ENCODE data around the gene NPLOC4. TPM values are rescaled to one million over a fixed set of nuclear protein-coding genes. Genes with fewer than 3 reads are reported as not detected.
"Not testable (repeated sequence)": the region's sequence is repeated elsewhere in the genome, so short reads cannot be mapped to it uniquely, and the experiment has no call there.

NPLOC4 gene
- total RNA-seq, 1 donor from 2014 or later = 128 TPM

- intact Hi-C loops (cut with DNase I) = no loop called here
- Histone ChIP-seq H3K4me3 (no peak overlapping the region), H3K36me3 (peaks cover 70 to 91% of the 10 kb centered on the region in 2 donors), H3K9me3 (no peaks in the 10 kb centered on the region), H3K4me1 (peaks cover 4% of the 10 kb centered on the region in 2 donors), H3K27me3 (no peaks in the 10 kb centered on the region), H3K27ac (no peak overlapping the region)
- no peak for DNase-seq (ENCODE audit: low spot score in 2 of 2)
- no peak for TF ChIP-seq CTCF (IDR thresholded peaks at IDR 0.05)
These were observed 47.3 kb downstream of the NPLOC4 start for GRCh38 chr17:81589612-81590011.

GRCh38 chr17:81586096-81586495 lies 50.8 kb downstream of the NPLOC4 start:
- H3K4me1 ChIP-seq = no peaks in the 10 kb centered on the region
- no peaks in the 10 kb centered on the region for H3K9me3 ChIP-seq
- no peak for TF ChIP-seq CTCF (IDR thresholded peaks at IDR 0.05)
- intact Hi-C loops (cut with DNase I) = no loop called here
- no peaks in the 10 kb centered on the region for H3K27me3 ChIP-seq
- no peak for DNase-seq (ENCODE audit: low spot score in 2 of 2)
- H3K4me3 ChIP-seq = no peak overlapping the region
- no peak overlapping the region for H3K27ac ChIP-seq
- peaks cover 69 to 94% of the 10 kb centered on the region in 2 donors for H3K36me3 ChIP-seq

GRCh38 chr17:81584771-81585170 lies 52.1 kb downstream of the NPLOC4 start:
- H3K27ac ChIP-seq; H3K4me1 ChIP-seq; DNase-seq (ENCODE audit: low spot score in 2 of 2); H3K27me3 ChIP-seq; intact Hi-C loops (cut with DNase I); H3K9me3 ChIP-seq; H3K4me3 ChIP-seq: not testable (repeated sequence)
- peaks cover 55 to 90% of the 10 kb centered on the region in 2 donors for H3K36me3 ChIP-seq

GRCh38 chr17:81583589-81584342 lies 53.1 kb downstream of the NPLOC4 start:
- no peaks in the 10 kb centered on the region for H3K4me1 ChIP-seq
- intact Hi-C loops (cut with DNase I) = no loop called here
- no peak for TF ChIP-seq CTCF (IDR thresholded peaks at IDR 0.05)

GRCh38 chr17:81582749-81583148 lies 54.2 kb downstream of the NPLOC4 start:
- peaks cover 37 to 82% of the 10 kb centered on the region in 2 donors for H3K36me3 ChIP-seq
- H3K27ac ChIP-seq = no peak overlapping the region
- no peak for TF ChIP-seq CTCF (IDR thresholded peaks at IDR 0.05)
- DNase-seq (ENCODE audit: low spot score in 2 of 2) = no peak
- intact Hi-C loops (cut with DNase I) = no loop called here
- H3K27me3 ChIP-seq = no peaks in the 10 kb centered on the region
- H3K4me1 ChIP-seq = peaks cover 0 to 6% of the 10 kb centered on the region in 2 donors
- H3K9me3 ChIP-seq = no peaks in the 10 kb centered on the region
- no peak overlapping the region for H3K4me3 ChIP-seq

More at GRCh38 chr17:81583589-81584342, 53.1 kb downstream of the NPLOC4 start:
- H3K9me3 ChIP-seq = no peaks in the 10 kb centered on the region
- H3K27ac ChIP-seq = no peak overlapping the region
- no peaks in the 10 kb centered on the region for H3K27me3 ChIP-seq
- H3K4me3 ChIP-seq = no peak overlapping the region
- H3K36me3 ChIP-seq = peaks cover 47 to 85% of the 10 kb centered on the region in 2 donors
- no peak for DNase-seq (ENCODE audit: low spot score in 2 of 2)

- intact Hi-C loops (cut with DNase I) = no loop called here
- peaks cover 35 to 80% of the 10 kb centered on the region in 2 donors for H3K36me3 ChIP-seq
- no peak for TF ChIP-seq CTCF (IDR thresholded peaks at IDR 0.05)
- no peak overlapping the region for H3K27ac ChIP-seq
- DNase-seq (ENCODE audit: low spot score in 2 of 2) = no peak
- H3K9me3 ChIP-seq = no peaks in the 10 kb centered on the region
- H3K4me3 ChIP-seq = no peak overlapping the region
- peaks cover 3 to 10% of the 10 kb centered on the region in 2 donors for H3K4me1 ChIP-seq
- no peaks in the 10 kb centered on the region for H3K27me3 ChIP-seq
These were observed 54.6 kb downstream of the NPLOC4 start for GRCh38 chr17:81582341-81582740.

Data from ascending aorta (tissue), 2 donors.